NOMO-1 treated with dmso at 0.1 percent for 144 hours (cell line): Measurements from ENCODE around the gene FARSB.
"Not testable (repeated sequence)": the region's sequence is repeated elsewhere in the genome, so short reads cannot be mapped to it uniquely, and the experiment has no call there.

Experiments used
- DNase-seq: peaks from one replicate; lab custom pipeline; 2025; ENCODE audit not compliant: unreplicated experiment; lab: John Stamatoyannopoulos, UW

Gene FARSB

DNA sequence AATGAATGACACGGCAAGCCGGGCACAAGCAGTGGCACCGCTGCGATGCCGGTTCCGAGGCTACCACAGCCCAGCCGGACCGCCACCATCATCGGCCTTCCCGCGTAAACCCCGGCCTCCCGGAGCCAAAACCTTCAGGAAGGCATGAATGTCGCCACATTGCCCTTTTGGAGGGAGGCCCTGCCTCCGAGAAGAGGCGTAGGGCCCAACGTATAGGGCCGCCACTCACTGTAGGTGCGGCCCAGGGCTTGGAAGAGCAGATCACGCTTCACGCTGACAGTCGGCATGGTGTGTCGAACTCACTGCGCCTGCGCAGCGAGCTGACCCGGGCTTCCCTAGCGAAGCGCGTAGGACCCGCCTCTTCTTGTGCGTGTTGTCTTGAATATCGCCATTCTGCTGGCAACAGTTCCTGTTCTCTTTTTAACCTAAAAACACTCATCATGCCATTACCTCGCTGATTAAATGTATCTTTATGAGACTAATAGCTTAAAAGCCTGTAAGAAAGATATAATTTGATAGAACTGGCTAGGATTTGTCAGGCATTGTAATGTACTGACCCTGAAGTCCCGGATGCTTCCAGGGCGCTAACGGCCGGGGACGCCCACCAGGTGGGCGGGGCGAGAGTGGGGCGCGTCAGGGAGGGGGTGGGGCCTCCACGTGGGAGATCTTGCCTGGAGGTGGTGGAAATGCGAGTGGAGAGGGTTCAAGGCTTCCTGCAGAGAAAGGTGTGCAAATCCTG, at the start of gene FARSB:
Gene FARSB, minus strand, starts transcription at position 306 of the 739 bp plus-strand sequence. Its CDS starts 19 bp downstream, at position 287.
- peak; percentile 89 for DNase-seq

- DNase-seq, result no peak
Observed at GRCh38 chr2:222703886-222704285, 48.0 kb upstream of the FARSB start.

- no peak for DNase-seq
Observed at GRCh38 chr2:222703091-222703490, 47.2 kb upstream of the FARSB start.

DNA sequence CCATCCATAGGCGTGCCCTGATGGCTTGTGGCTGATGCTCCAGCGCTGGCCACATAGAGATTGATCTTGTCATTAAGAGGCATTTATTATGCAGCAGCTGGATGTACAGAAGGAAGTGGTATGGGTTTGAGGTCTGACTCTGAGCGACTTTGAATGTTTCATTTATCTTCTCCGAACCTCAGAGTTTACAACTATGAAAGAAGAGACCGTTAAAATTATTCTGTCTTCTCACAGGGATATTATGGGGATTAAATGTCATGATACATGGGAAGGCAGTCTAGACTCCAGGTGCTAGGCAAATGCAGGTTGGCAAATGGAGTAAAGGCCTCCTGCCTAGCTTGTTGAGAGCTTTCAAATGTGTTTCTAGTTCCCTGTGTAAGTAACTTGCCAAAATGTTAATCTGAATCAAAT, 45.8 kb upstream of the FARSB start:
- DNase-seq, result no peak

- DNase-seq, result no peak
Observed at GRCh38 chr2:222701233-222701632, 45.3 kb upstream of the FARSB start.

DNA sequence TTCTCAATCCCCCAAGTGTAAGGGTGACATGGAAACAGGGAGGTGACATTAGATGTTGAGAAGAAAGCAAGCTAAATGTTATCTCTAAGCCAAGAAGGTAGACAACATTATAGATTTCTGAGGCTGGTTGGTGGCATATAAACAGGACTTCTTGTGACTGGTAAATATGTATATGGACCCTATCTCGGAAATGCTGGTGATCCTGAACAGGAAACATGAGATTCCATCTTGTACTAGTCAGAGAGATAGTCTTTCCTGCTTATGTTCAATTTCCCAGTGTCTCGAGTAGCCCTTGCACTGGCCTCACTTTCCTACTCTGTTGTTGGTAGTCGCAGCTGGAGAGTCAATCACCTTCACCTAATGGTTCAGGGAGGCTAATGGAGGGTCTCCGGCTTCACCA, 42.4 kb upstream of the FARSB start:
- DNase-seq, result no peak

DNA sequence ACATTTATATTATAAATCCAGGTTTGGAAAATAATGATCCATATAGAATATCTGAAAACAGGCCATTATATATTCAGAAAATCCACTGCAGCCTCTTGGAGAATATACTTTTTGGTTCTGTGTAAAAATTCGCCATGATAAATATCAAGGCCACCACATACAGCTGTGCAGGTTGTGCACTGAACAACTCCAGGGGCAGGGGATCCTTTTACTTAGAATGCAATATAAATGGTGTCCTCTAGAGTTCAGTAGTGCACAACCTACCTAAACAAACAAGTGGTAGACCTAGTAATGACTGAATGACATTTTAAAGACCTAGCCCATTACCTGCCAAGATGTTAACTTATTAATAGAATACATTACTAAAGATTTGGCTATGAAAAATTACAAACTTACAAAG, 37.9 kb upstream of the FARSB start:
- no peak for DNase-seq

DNA sequence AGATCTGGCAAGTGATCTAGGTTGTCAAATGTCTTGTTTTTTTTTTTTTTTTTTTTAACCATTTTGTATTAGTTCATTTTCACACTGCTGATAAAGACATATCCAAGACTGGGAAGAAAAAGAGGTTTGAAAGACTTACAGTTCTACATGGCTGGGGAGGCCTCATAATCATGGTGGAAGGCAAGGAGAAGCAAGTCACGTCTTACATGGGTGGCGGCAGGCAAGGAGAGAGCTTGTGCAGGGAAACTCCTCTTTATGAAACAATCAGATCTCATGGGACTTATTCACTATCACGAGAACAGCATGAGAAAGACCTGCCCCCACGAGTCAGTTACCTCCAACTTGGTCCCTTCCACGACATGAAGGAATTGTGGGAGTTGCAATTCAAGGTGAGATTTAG, 37.5 kb upstream of the FARSB start:
- DNase-seq, result not testable (repeated sequence)

DNA sequence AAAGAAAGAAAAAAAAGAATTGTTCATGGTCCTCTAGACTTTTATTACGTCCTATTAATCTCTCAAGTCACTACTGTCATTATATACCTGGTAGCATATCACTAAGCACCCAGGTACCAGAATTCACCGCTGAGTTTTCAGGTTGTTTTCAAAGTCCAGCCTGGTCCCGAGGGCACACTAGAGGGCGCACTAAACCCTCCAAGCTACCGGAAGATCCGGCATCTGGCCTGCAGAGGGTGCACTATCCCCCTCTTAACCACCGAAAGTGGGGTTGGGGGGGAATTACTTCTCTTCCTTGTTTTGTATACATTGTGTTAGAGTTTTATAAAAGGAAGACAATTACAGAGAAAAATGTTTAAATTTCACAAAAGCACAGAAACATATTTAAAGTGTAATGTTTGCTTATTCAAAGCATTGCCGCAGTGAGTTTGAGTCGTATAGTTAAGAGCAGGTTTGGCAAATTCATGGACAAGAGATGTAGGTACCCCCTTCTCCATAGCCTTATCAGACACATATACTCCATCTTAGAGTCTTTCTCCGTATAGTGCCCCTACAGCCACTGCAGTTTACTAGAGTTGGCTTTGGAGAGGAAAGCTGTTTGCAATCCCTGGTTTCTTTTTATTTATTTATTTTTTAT, 34.8 kb upstream of the FARSB start:
- DNase-seq, result peak; percentile 66

DNA sequence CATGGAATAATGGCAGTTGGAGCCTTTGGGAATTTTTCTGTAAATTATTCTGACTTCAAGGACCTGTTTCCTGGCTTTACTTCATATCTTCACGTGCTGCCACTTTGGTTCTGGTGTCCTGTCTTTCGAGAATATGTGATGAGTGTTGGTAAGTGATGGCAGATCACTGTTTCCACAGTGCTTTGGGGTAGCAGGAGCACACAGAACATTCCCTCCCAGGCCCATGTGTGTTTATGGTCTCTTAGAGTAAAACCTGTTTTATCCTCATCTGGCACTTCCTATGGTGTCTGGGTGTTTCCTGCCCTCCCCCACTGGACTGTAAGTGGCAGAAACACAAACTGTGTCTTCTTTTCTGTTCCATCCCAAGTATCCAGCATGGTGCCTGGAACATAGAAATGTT, 33.4 kb upstream of the FARSB start:
- no peak for DNase-seq

DNA sequence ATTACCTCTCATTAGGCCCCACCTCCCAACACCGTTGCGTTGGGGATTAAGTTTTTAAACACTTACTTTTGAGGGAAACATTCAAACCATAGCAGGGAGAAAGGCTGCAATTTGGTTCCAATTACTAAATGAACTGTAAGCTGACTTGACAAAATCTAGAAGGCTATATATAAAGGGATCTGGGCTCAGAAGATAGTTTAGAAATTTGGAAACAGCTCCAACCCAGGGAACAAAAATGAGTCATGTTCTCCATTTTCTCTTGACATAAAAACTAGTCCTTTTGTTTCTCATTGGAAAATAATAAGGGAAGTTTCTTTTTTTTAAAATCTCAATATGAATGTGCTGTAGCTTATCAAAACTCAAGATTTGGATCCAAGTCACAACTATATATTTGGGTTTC, 33.0 kb upstream of the FARSB start:
- no peak for DNase-seq

DNA sequence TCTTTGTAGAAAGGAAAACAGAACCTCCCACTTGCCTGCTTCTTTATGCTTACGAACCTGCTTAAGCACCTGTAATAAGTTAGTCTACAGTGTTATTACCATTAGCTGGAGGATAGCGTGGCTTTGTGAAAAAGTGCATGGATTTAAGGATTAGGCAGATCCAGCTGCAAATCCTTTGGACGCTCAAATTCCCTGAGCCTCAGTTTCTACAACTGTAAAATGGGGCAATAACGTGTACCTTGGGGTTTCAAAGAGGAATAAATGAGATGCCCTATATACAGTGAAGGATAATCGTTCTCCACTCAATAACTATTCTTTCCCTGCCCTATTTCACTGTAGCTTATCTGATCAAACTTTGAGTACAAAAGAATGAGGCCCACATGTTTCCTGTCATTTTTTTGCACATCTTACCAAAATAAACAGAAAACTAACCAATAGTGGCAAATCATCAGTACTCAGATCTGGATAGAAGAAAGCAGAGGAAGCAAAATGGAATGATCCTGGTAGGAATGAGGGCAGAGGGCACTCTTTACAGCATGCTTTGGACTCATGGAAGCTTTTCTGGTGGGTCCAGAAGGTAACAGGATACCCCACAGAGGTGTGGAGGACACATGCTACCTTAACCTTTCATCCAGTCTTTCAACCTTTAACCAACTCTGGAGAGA, 30.3 kb upstream of the FARSB start:
- DNase-seq, result no peak

GRCh38 chr2:222683805-222684204, 27.9 kb upstream of the FARSB start:
- no peak for DNase-seq

DNA sequence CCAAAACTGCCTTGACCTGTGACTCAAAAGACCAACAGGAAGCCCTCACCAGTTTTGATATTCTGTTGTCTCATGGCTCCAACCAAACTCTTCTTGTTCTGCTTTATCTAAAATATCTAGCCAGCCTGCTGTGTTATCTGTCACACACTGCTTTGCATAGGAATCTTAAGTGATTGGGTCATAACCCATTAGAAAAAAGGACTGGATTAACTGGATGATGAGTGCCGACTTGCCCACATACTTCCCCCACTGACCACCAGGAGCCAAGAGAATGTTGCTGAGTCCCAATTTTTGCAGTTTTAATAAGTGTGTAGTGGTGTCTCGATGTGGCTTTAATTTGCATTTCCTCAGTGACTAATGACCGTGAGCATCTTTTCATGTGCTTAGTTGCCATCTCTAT, 22.1 kb upstream of the FARSB start:
- DNase-seq, result no peak

DNA sequence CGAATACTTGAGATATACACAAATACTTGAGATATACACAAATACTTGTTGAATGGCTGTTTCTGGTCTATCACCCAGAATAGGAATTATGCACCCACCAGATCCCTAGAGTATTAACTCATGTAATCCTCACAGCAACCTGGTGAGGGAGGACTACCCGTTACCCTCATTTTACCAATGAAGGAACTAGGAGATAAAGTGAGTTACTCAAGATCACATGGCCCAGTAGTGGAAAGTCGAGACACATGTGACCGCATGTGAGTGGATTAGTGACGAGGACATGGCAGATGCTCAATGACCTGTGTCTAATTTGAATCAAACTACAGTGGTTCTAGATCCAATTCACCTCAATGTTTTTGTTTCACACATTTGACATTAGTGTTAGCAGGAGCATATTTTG, 18.0 kb upstream of the FARSB start:
- DNase-seq, result no peak

DNA sequence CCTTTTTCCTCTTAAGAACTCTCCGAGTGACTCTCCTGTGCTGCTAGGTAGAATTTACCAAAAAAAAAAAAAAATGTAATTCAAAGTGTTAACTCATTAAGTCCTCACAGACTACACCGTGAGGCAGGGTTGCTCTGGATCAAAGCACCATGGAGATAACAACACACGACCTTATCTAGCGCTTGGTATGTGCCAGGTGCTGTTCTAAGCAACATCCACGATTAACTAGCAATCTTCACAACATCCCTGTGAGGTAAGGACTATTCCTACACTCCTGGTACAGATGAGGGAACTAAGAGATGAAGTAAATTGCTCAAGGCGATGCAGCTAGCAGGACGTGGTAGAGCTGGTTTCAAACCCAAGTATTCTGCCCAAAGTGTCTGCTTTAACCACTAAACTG, 17.4 kb upstream of the FARSB start:
- no peak for DNase-seq

DNA sequence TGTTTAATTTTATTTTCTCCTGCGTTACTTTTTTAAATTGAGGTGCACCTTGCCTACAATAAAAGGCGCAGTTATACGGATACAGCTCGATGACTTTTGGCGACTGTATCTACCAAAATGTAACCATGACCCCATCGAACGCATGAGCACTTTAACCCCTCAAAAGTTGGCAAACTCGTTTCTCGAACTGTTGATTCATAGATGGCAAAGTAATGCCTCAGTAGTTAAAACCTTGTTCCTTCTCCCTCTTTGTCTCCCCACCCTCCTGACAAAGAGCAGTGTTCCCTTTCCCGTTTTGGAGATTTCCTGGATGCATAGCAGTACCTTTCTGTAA, 16.1 kb upstream of the FARSB start:
- DNase-seq, result no peak

DNA sequence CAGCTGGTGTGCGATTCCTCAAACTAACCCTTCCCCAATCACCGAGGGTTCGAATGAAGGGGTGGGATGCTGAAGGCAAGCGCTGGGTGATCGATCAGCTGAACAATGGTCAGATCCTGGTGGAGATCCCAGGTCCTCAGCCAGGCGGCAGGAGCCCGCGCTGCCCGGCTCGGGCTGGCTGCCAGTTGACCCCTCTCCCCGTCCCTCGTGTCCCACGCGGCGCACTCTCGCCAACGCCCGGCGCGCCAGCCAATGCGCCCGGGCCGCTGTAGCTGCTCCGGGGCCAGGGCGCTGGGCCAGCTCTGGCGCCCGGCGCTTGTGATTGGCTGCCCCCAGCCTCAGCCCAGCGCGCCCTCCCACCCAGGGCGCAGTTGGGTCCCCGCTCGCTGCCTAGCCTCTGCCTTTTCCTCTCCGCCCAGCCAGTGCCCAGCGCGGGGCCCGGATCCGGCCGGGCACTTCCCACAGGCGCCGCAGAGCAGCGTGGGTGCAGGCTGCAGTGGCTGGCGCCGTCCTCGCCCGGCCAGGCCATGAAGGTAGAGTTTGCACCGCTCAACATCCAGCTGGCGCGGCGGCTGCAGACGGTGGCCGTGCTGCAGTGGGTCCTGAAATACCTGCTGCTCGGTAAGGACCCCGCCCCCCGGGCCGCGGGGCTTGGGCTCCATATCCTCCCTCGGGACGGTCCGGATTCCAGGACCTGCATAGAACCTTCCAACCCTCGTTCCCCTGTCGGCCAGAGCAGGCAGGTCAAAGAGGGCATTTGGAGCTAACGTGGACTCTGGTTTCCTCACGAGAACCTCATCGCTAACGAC, 15.6 kb upstream of the FARSB start, which contains the start of gene MOGAT1:
Gene MOGAT1, plus strand, starts transcription at position 400 of the 809 bp plus-strand sequence. Its CDS starts 128 bp downstream, at position 528.
- DNase-seq, result no peak

GRCh38 chr2:222670191-222671038, 14.5 kb upstream of the FARSB start:
- DNase-seq, result no peak

- DNase-seq, result no peak
Observed at GRCh38 chr2:222669353-222669752, 13.5 kb upstream of the FARSB start.
